Measurements from ENCODE around the gene WIZ.
"Not testable (repeated sequence)": the region's sequence is repeated elsewhere in the genome, so short reads cannot be mapped to it uniquely, and the experiment has no call there.

WIZ gene

GRCh38 chr19:15404097-15404779 lies 45.5 kb downstream of the WIZ start:
- DNase-seq (ENCODE audit: low read depth): no peak

- DNase-seq (ENCODE audit: low read depth): no peak
Observed at GRCh38 chr19:15403151-15403531, 46.6 kb downstream of the WIZ start.

GRCh38 chr19:15402411-15403150 lies 47.2 kb downstream of the WIZ start:
- DNase-seq (ENCODE audit: low read depth): no peak

GRCh38 chr19:15401397-15401710 lies 48.4 kb downstream of the WIZ start:
- no peak for DNase-seq (ENCODE audit: low read depth)

- no peak for DNase-seq (ENCODE audit: low read depth)
Observed at GRCh38 chr19:15400521-15401396, 49.0 kb downstream of the WIZ start.

- no peak for DNase-seq (ENCODE audit: low read depth)
Observed at GRCh38 chr19:15399635-15400034, 50.1 kb downstream of the WIZ start.

- no peak for DNase-seq (ENCODE audit: low read depth)
Observed at GRCh38 chr19:15399234-15399515, 50.6 kb downstream of the WIZ start.

- DNase-seq (ENCODE audit: low read depth): no peak
Observed at GRCh38 chr19:15398501-15399233, 51.1 kb downstream of the WIZ start.

- DNase-seq (ENCODE audit: low read depth): no peak
Observed at GRCh38 chr19:15397782-15398181, 52.0 kb downstream of the WIZ start.

- DNase-seq (ENCODE audit: low read depth): no peak
Observed at GRCh38 chr19:15397236-15397635, 52.5 kb downstream of the WIZ start.

GRCh38 chr19:15396436-15396835 lies 53.3 kb downstream of the WIZ start:
- no peak for DNase-seq (ENCODE audit: low read depth)

GRCh38 chr19:15395251-15395650 lies 54.5 kb downstream of the WIZ start:
- DNase-seq (ENCODE audit: low read depth): not testable (repeated sequence)

GRCh38 chr19:15394426-15394825 lies 55.3 kb downstream of the WIZ start:
- DNase-seq (ENCODE audit: low read depth): no peak

- no peak for DNase-seq (ENCODE audit: low read depth)
Observed at GRCh38 chr19:15393963-15394362, 55.8 kb downstream of the WIZ start.

- DNase-seq (ENCODE audit: low read depth): no peak
Observed at GRCh38 chr19:15390814-15391213, 58.9 kb downstream of the WIZ start.

GRCh38 chr19:15381864-15382263 lies 67.9 kb downstream of the WIZ start:
- no peak for DNase-seq (ENCODE audit: low read depth)

GRCh38 chr19:15381429-15381828 lies 68.3 kb downstream of the WIZ start:
- DNase-seq (ENCODE audit: low read depth): no peak

GRCh38 chr19:15379999-15380647 lies 69.6 kb downstream of the WIZ start:
- no peak for DNase-seq (ENCODE audit: low read depth)

GRCh38 chr19:15379083-15379998 lies 70.4 kb downstream of the WIZ start, which contains the start of gene AKAP8:
Gene AKAP8 (minus strand): TSS chr19:15379787. CDS start chr19:15379731, 56 bp downstream.
- DNase-seq (ENCODE audit: low read depth): peak; percentile 97

- DNase-seq (ENCODE audit: low read depth): no peak
Observed at GRCh38 chr19:15378534-15379082, 71.1 kb downstream of the WIZ start.
